Testis (tissue), 3 donors: ENCODE results near the gene CERK. TPM values are rescaled to one million over a fixed set of nuclear protein-coding genes. Genes with fewer than 3 reads are reported as not detected.

ENCODE experiments used
- DNase-seq: peaks from one replicate; pipeline ENCODE4 v3.0.0-alpha.2; 2019
- H3K27ac ChIP-seq, 2 donors: fragments of 200-600 bp; sonication (generic); one replicate each; pipeline ENCODE4 v1.5.1; 2019
- H3K27me3 ChIP-seq: fragments of 200-600 bp; sonication (generic); one replicate; pipeline ENCODE4 v1.5.1; 2019
- H3K36me3 ChIP-seq: fragments of 200-600 bp; sonication (generic); one replicate; pipeline ENCODE4 v1.5.1; 2017; ENCODE audit warnings: low read depth; ENCODE audit errors: missing control alignments
- H3K4me1 ChIP-seq: fragments of 200-600 bp; sonication (generic); one replicate; pipeline ENCODE4 v1.5.1; 2019
- H3K4me3 ChIP-seq, 2 donors: fragments of 200-600 bp; sonication (generic); one replicate each; pipeline ENCODE4 v1.5.1; 2017 to 2019
- H3K9me3 ChIP-seq: fragments of 200-600 bp; sonication (generic); one replicate; pipeline ENCODE4 v1.5.1; 2017
- CTCF ChIP-seq, 3 experiments: fragments of 450-650 bp in 2 of 3; fragments of 200-600 bp in 1 of 3; sonication (generic) in 1 of 3; IDR thresholded peaks; one replicate each; pipeline ENCODE4 v1.5.1; 2016 to 2019; ENCODE audit warnings: antibody characterized with exemption in 3 of 3, mild to moderate bottlenecking in 2 of 3, moderate library complexity in 1 of 3
- POLR2A ChIP-seq: fragments of 450-650 bp; IDR thresholded peaks from one replicate; pipeline ENCODE4 v1.6.1; 2017; ENCODE audit warnings: antibody characterized with exemption, mild to moderate bottlenecking, moderate library complexity
- WGBS, 2 donors: methylation state at CpG; one replicate each; pipeline ENCODE4 v1.1.5; 2018; 5-methylcytosine and 5-hydroxymethylcytosine counted together
- intact Hi-C: fragments of 100-400 bp; cut with DNase I; formaldehyde crosslinking; loops from one replicate; pipeline ENCODE4 v1.15.1; 2023; ENCODE audit warnings: low total_unique reads
- polyA plus RNA-seq: library from polyadenylated mRNA; stranded (reverse); fragments of 350-450 nt; fragmentation: Illumina TruSeq; extraction: RNeasy Lipid Tissue Mini Kit (QIAGEN cat#74804); gene quantifications from one replicate; pipeline ENCODE4 v1.2.3, GENCODE V29; 2014; ENCODE audit warnings: low read depth, low replicate concordance; ENCODE audit not compliant: insufficient read depth
- total RNA-seq, 2 donors: library from RNA; depleted of rRNA; stranded (reverse); fragments of >200 nt; gene quantifications; one replicate each; pipeline ENCODE4 v1.2.3, GENCODE V29; 2016

Gene CERK
- total and polyA plus RNA-seq, 3 donors from 2014 or later: 14.0 to 21.3 (median 17.0) TPM

- H3K27ac ChIP-seq: no peak overlapping the region
- TF ChIP-seq CTCF (IDR thresholded peaks at IDR 0.05) (no peak), POLR2A (no peak)
- H3K4me3 ChIP-seq: no peak overlapping the region
- no peaks in the 10 kb centered on the region for H3K36me3 ChIP-seq
- no peaks in the 10 kb centered on the region for H3K9me3 ChIP-seq
- intact Hi-C loops: no loop called here
- WGBS, 2 donors: 74 to 78% methylated on average over 29 to 38 of the region's 38 CpGs
- DNase-seq: no peak
- H3K4me1 ChIP-seq: peaks cover 6% of the 10 kb centered on the region
- H3K27me3 ChIP-seq: no peaks in the 10 kb centered on the region
Measured at GRCh38 chr22:46726066-46726985, 11.7 kb downstream of the CERK start.

- Histone ChIP-seq H3K27ac (no peak overlapping the region), H3K4me3 (no peak overlapping the region), H3K36me3 (no peaks in the 10 kb centered on the region), H3K4me1 (peaks cover 5% of the 10 kb centered on the region), H3K27me3 (no peaks in the 10 kb centered on the region), H3K9me3 (no peaks in the 10 kb centered on the region)
- TF ChIP-seq POLR2A (no peak), CTCF (IDR thresholded peaks at IDR 0.05) (no peak)
- WGBS, 2 donors: 80 to 89% methylated on average over 14 to 18 of the region's 18 CpGs
- intact Hi-C loops: no loop called here
- no peak for DNase-seq
Measured at GRCh38 chr22:46725096-46725495, 13.0 kb downstream of the CERK start.

- Histone ChIP-seq H3K27ac (no peak overlapping the region), H3K4me1 (peaks cover 5% of the 10 kb centered on the region), H3K27me3 (no peaks in the 10 kb centered on the region), H3K9me3 (no peaks in the 10 kb centered on the region), H3K4me3 (no peak overlapping the region), H3K36me3 (no peaks in the 10 kb centered on the region)
- no peak for DNase-seq
- no peak for TF ChIP-seq POLR2A
- TF ChIP-seq CTCF (IDR thresholded peaks at IDR 0.05): no peak
- intact Hi-C loops: no loop called here
- 90 to 95% methylated on average over 9 of the region's 9 CpGs for WGBS, 2 donors
Measured at GRCh38 chr22:46723882-46724281, 14.2 kb downstream of the CERK start.

- TF ChIP-seq POLR2A (no peak), CTCF (IDR thresholded peaks at IDR 0.05) (no peak)
- H3K36me3 ChIP-seq: no peaks in the 10 kb centered on the region
- H3K27ac ChIP-seq: no peak overlapping the region
- DNase-seq: no peak
- no peaks in the 10 kb centered on the region for H3K9me3 ChIP-seq
- H3K4me3 ChIP-seq: no peak overlapping the region
- H3K27me3 ChIP-seq: no peaks in the 10 kb centered on the region
- no peaks in the 10 kb centered on the region for H3K4me1 ChIP-seq
- WGBS, 2 donors: 85 to 93% methylated on average over 8 to 16 of the region's 16 CpGs
- intact Hi-C loops: no loop called here
Measured at GRCh38 chr22:46721501-46722085, 16.5 kb downstream of the CERK start.
